ENCODE results near the gene CACNA2D3. TPM values are rescaled to one million over a fixed set of nuclear protein-coding genes. Genes with fewer than 3 reads are reported as not detected.

Gene CACNA2D3
- total RNA-seq, 1 donor from 2014 or later: 7.3 TPM

- peak overlapping the region; percentile 39 for H3K4me3 ChIP-seq
- no peak overlapping the region for H3K27ac ChIP-seq
- no peak for DNase-seq
- no peak for TF ChIP-seq CTCF (IDR thresholded peaks at IDR 0.05)
- no peaks in the 10 kb centered on the region for H3K9me3 ChIP-seq
- ATAC-seq: peak; percentile 24
- no peaks in the 10 kb centered on the region for H3K27me3 ChIP-seq
- intact Hi-C loops (cut with DNase I): no loop called here
- H3K4me1 ChIP-seq: no peaks in the 10 kb centered on the region
- H3K36me3 ChIP-seq: no peaks in the 10 kb centered on the region
These were observed 120.9 kb downstream of the CACNA2D3 start for GRCh38 chr3:54243056-54243931.

- DNase-seq (no peak), ATAC-seq (no peak)
- Histone ChIP-seq H3K4me1 (no peaks in the 10 kb centered on the region), H3K27me3 (no peaks in the 10 kb centered on the region), H3K9me3 (no peaks in the 10 kb centered on the region), H3K36me3 (no peaks in the 10 kb centered on the region), H3K27ac (no peak overlapping the region), H3K4me3 (no peak overlapping the region)
- intact Hi-C loops (cut with DNase I): no loop called here
- no peak for TF ChIP-seq CTCF (IDR thresholded peaks at IDR 0.05)
These were observed 121.8 kb downstream of the CACNA2D3 start for GRCh38 chr3:54243960-54244682.

GRCh38 chr3:54251705-54252104 lies 129.4 kb downstream of the CACNA2D3 start:
- H3K27ac ChIP-seq: no peak overlapping the region
- H3K4me1 ChIP-seq: no peaks in the 10 kb centered on the region
- H3K4me3 ChIP-seq: no peak overlapping the region
- H3K36me3 ChIP-seq: no peaks in the 10 kb centered on the region
- no peaks in the 10 kb centered on the region for H3K27me3 ChIP-seq
- no peak for DNase-seq
- no peak for ATAC-seq
- intact Hi-C loops (cut with DNase I): no loop called here
- H3K9me3 ChIP-seq: no peaks in the 10 kb centered on the region
- no peak for TF ChIP-seq CTCF (IDR thresholded peaks at IDR 0.05)

GRCh38 chr3:54257125-54257720 lies 134.9 kb downstream of the CACNA2D3 start:
- no peak for TF ChIP-seq CTCF (IDR thresholded peaks at IDR 0.05)
- no peak for ATAC-seq
- no peak overlapping the region for H3K27ac ChIP-seq
- H3K27me3 ChIP-seq: no peaks in the 10 kb centered on the region
- no peaks in the 10 kb centered on the region for H3K9me3 ChIP-seq
- no peaks in the 10 kb centered on the region for H3K36me3 ChIP-seq
- intact Hi-C loops (cut with DNase I): no loop called here
- no peak overlapping the region for H3K4me3 ChIP-seq
- DNase-seq: no peak
- no peaks in the 10 kb centered on the region for H3K4me1 ChIP-seq

GRCh38 chr3:54259636-54260035 lies 137.3 kb downstream of the CACNA2D3 start:
- Histone ChIP-seq H3K36me3 (no peaks in the 10 kb centered on the region), H3K4me1 (no peaks in the 10 kb centered on the region), H3K9me3 (no peaks in the 10 kb centered on the region), H3K27ac (no peak overlapping the region), H3K4me3 (no peak overlapping the region), H3K27me3 (no peaks in the 10 kb centered on the region)
- DNase-seq (no peak), ATAC-seq (no peak)
- TF ChIP-seq CTCF (IDR thresholded peaks at IDR 0.05): no peak
- intact Hi-C loops (cut with DNase I): no loop called here

Measured in upper lobe of right lung (tissue), 1 donor.